Measurements from ENCODE around the gene BAZ2B. TPM values are rescaled to one million over a fixed set of nuclear protein-coding genes. Genes with fewer than 3 reads are reported as not detected.
A peak's percentile ranks its signal among the peaks of the same experiment; 100 is the strongest.

BAZ2B gene
- total RNA-seq, 1 donor from 2014 or later = 139 TPM

DNA sequence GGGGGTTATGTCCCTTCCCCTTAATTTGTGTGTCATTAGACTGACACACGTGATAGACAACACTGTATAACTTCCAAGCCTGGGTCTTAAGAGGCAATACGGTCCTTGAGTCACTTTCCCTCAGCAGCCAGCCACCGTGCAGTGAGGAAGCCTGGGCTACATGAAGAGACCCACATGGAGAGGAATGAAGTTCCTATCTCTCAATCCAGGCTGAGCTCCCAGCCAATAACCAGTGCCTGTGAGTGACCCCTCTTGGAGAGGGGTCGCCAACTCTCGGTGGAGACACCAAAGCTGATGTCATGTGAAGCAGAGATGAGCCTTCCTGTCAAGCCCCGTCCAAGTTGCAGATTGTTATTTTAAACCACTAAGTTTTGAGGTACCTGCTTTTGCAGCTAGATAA lies 324.2 kb downstream of the BAZ2B start:
- ATAC-seq = no peak
- DNase-seq (ENCODE audit: low spot score) = no peak
- intact Hi-C loops (cut with DNase I) = no loop called here

DNA sequence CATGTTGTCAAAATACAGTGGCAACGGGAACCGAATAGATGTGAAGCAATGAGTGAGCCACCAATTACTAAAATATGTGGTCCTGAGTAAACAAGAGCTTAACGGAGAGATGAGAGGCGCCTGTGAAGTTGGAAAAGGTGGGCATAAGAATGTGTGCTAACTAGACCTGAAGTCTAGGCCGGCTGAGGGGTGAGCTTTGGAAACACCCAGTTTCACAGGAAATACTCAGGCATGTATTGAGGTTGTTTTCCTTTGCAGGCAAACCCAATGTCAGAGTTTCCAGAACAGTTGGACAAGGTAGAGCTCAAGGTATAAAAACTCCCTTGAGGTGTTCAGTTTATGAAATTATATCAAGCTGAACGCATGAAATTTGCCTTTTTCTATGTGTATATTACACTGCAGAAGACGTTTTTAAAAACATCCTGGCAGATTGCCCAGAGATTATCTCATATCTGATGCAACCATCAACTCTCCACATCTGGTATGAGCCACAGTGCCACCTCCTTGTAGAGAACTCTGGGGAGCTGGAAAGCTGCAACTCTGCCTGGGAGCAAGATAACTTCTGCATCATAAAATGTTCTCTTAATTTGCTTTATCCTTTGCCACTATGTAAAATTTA lies 325.9 kb downstream of the BAZ2B start:
- DNase-seq (ENCODE audit: low spot score) = no peak
- peak; percentile 35 for ATAC-seq
- intact Hi-C loops (cut with DNase I) = no loop called here

GRCh38 chr2:159287733-159288132 lies 328.6 kb downstream of the BAZ2B start:
- no peak for ATAC-seq
- intact Hi-C loops (cut with DNase I) = no loop called here
- no peak for DNase-seq (ENCODE audit: low spot score)

GRCh38 chr2:159286709-159287441 lies 329.5 kb downstream of the BAZ2B start:
- ATAC-seq (peak; percentile 99), DNase-seq (ENCODE audit: low spot score) (peak; percentile 99)
- intact Hi-C loops (cut with DNase I) = no loop called here

DNA sequence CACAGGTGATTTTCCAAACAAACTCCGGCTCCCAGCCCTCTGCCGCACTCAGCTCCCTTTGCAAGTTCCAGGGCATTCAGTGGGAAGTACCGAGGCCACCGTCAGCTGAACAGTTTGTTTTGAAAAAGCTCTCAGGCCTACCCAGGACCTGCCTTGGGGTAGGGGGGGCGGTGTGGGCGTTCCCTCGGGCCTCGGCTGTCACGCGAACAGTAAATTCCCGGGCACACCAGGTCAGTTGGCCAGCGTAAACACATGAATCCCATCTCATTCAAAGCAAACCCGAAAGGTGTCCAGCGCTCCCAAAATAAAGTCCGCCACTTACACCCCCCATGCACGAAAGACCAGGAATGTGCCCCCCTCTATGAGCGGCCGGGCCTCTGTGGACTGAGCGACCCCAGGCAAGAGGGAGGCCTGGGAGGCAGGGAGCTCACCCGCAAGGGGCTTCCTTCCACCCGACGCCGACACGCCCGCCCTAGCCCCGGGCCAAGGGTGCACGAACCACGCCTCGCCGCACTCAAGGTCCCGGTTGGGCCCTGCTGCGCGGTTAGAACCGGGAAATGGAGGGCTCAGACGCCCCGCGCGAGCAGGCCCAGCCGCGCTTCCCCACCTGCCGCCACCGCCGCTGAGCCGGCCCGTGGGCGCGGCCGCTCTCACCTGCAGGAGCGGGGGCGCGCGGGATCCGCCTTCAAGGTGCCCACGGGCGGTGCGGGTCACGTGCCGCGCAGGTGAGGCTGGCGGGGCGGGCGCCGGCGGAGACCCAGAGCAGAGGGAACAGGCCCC lies 330.2 kb downstream of the BAZ2B start, which contains the start of gene WDSUB1:
Gene WDSUB1 (minus strand): TSS at position 775 of the 780 bp plus-strand sequence. CDS start 3,634 bp downstream, outside the sequence.
- intact Hi-C loops (cut with DNase I) = no loop called here
- DNase-seq (ENCODE audit: low spot score) (peak; percentile 79), ATAC-seq (peak; percentile 38)

DNA sequence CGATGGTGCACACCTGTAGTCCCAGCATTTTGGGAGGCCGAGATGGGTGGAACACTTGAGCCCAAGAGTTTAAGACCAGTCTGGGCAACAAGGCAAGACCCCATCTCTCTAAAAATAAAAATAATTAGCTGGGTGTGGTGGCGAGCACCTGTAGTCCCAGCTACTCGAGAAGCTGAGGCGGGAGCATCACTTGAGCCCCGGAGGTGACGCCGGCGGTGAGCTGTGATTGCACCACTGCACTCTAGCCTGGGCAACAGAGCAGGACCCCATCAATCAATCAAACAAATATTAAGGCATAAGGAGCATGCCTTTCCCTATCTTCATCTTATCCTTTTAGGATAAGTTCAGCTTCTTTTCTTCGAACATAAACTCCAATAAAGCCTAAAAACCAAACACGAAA lies 330.9 kb downstream of the BAZ2B start:
- DNase-seq (ENCODE audit: low spot score) = no peak
- no peak for ATAC-seq
- intact Hi-C loops (cut with DNase I) = no loop called here

DNA sequence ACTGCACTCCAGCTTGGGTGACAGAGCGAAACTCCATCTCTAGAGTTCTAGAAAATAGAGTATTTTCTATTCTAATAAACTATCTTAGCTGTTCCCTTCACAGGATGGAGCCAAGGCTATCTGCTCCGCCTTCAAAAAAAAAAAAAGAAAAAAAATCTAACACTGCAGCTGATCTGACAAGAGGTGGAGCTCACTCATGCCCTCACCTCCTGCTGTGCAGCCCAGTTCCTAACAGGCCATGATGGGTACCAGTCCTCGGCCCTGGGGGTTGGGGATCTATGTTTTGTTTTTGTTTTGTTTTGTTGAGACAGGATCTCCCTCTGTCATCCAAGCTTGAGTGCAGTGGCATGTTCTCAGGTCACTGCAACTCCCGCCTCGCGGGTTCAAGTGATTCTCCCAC lies 332.8 kb downstream of the BAZ2B start:
- no peak for ATAC-seq
- no peak for DNase-seq (ENCODE audit: low spot score)
- intact Hi-C loops (cut with DNase I) = no loop called here

DNA sequence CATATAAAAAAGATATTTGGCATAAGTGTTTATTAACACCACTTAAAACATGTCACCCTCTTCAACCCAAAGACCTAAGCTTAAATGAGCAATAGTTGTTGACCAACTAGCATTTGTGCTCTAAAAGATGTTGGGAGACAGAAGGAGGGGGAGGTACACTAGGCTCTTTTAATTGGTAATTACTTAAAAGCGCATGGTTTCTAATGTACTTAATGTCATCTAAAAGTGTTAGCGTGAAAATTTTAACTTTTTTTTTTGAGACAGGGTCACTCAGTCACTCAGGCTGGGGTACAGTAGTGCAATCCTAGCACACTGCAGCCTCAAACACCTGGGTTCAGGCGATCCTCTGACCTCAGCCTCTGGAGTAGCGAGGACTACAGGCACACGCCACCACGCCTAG lies 335.3 kb downstream of the BAZ2B start:
- DNase-seq (ENCODE audit: low spot score) (no peak), ATAC-seq (no peak)
- intact Hi-C loops (cut with DNase I) = no loop called here

- no peak for ATAC-seq
- no peak for DNase-seq (ENCODE audit: low spot score)
- intact Hi-C loops (cut with DNase I) = no loop called here
Observed at GRCh38 chr2:159279700-159280099, 336.6 kb downstream of the BAZ2B start.

- ATAC-seq (no peak), DNase-seq (ENCODE audit: low spot score) (no peak)
- intact Hi-C loops (cut with DNase I) = no loop called here
Observed at GRCh38 chr2:159275111-159275510, 341.2 kb downstream of the BAZ2B start.

- ATAC-seq (no peak), DNase-seq (ENCODE audit: low spot score) (no peak)
- intact Hi-C loops (cut with DNase I) = no loop called here
Observed at GRCh38 chr2:159272156-159272555, 344.2 kb downstream of the BAZ2B start.

DNA sequence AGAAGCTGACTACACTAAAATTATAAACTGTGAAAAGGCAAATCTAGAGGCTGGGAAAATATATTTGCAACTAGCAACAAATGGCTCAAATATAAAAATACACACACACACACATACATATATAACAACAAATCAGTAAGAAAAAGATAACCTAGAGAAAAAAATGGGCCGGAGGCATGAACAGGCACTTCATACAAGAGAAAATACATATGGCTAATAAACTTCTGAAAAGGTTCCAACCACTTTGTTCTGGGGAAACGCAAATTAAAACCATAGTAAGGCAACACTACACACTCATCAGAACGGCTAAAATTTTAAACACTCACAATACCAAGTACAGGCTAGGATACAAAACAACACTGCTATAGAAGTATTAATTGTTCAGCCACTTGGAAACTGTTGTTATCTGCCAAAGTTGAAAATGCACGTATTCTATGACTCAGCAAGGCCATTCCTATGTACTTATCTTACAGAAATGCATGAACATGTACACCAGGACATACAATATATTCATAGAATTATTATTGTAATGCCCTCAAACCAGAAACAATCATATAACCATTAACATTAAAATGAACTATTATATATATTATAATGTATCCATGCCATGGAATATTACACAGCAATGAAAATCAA lies 345.5 kb downstream of the BAZ2B start:
- ATAC-seq (no peak), DNase-seq (ENCODE audit: low spot score) (no peak)
- intact Hi-C loops (cut with DNase I) = no loop called here

Other genes starting within 250 kb of the BAZ2B start
- gene MARCHF7, start 96.0 kb upstream of the BAZ2B start, total RNA-seq = 92.2 TPM
- 47.1 TPM for gene CD302, start 181.7 kb upstream of the BAZ2B start, total RNA-seq